Breast epithelium (tissue), 4 donors: ENCODE results near the gene NDUFAF7. TPM values are rescaled to one million over a fixed set of nuclear protein-coding genes. Genes with fewer than 3 reads are reported as not detected.

Experiments
- DNase-seq, 2 donors: peaks; one replicate each; pipeline ENCODE4 v3.0.0-alpha.2; 2019; ENCODE audit warnings: low spot score in 2 of 2
- H3K27ac ChIP-seq, 2 donors: fragments of 200-600 bp; sonication (generic) in 1 of 2; one replicate each; pipeline ENCODE4 v1.5.1; 2016 to 2019; ENCODE audit warnings: mild to moderate bottlenecking in 1 of 2
- H3K27me3 ChIP-seq, 2 donors: fragments of 200-600 bp; sonication (generic) in 1 of 2; one replicate each; pipeline versions ENCODE4 v1.5.1 to v1.6.0; 2017 to 2019; ENCODE audit warnings: control low read depth in 1 of 2, mild to moderate bottlenecking in 1 of 2
- H3K36me3 ChIP-seq: fragments of 200-600 bp; one replicate; pipeline ENCODE4 v1.5.1; 2019
- H3K4me1 ChIP-seq, 2 donors: fragments of 200-600 bp; sonication (generic); one replicate each; pipeline ENCODE4 v1.5.1; 2016 to 2019; ENCODE audit warnings: control low read depth in 1 of 2
- H3K4me3 ChIP-seq, 3 donors: fragments of 200-600 bp; sonication (generic); 1 replicate in 2 of 3; 2 replicates in 1 of 3; pipeline ENCODE4 v1.5.1; 2016 to 2019; ENCODE audit warnings: mild to moderate bottlenecking in 3 of 3, moderate library complexity in 2 of 3
- H3K9me3 ChIP-seq, 2 donors: fragments of 200-600 bp; sonication (generic) in 1 of 2; one replicate each; pipeline ENCODE4 v1.5.1; 2016 to 2019; ENCODE audit warnings: control low read depth in 1 of 2
- CTCF ChIP-seq, 3 donors: fragments of 450-650 bp; IDR thresholded peaks; one replicate each; pipeline ENCODE4 v1.5.1; 2016 to 2017; ENCODE audit warnings: antibody characterized with exemption in 3 of 3, mild to moderate bottlenecking in 3 of 3, moderate library complexity in 3 of 3
- POLR2A ChIP-seq: fragments of 450-650 bp; IDR thresholded peaks from one replicate; pipeline ENCODE4 v1.6.1; 2016; ENCODE audit warnings: antibody characterized with exemption, mild to moderate bottlenecking, moderate library complexity
- POLR2AphosphoS5 ChIP-seq, 3 donors: sonication (generic); formaldehyde crosslinking; IDR thresholded peaks; one replicate each; pipeline ENCODE4 v1.6.1; 2017; ENCODE audit warnings: antibody characterized with exemption in 3 of 3
- intact Hi-C: fragments of 100-400 bp; cut with DNase I; formaldehyde crosslinking; loops from one replicate; pipeline ENCODE4 v1.15.1; 2023; ENCODE audit warnings: low total_unique reads
- total RNA-seq, 3 donors: library from RNA; depleted of rRNA; stranded (reverse); fragments of >200 nt; gene quantifications; one replicate each; pipeline ENCODE4 v1.1.0, GENCODE V29; 2016

NDUFAF7 gene
- total RNA-seq, 3 donors from 2014 or later: 13.3 to 29.0 (median 20.6) TPM

- Histone ChIP-seq H3K4me1 (no peaks in the 10 kb centered on the region), H3K27ac (no peak overlapping the region), H3K9me3 (no peaks in the 10 kb centered on the region), H3K27me3 (no peaks in the 10 kb centered on the region), H3K4me3 (no peak overlapping the region), H3K36me3 (no peaks in the 10 kb centered on the region)
- no peak for DNase-seq
- intact Hi-C loops: no loop called here
- TF ChIP-seq POLR2A (no peak), POLR2AphosphoS5 (IDR thresholded peaks at IDR 0.05) (no peak), CTCF (IDR thresholded peaks at IDR 0.05) (no peak)
Measured at GRCh38 chr2:37263839-37264238, 32.4 kb downstream of the NDUFAF7 start.

GRCh38 chr2:37267685-37268084, 36.2 kb downstream of the NDUFAF7 start:
- H3K9me3 ChIP-seq: no peaks in the 10 kb centered on the region
- H3K4me1 ChIP-seq: no peaks in the 10 kb centered on the region
- intact Hi-C loops: no loop called here
- TF ChIP-seq POLR2AphosphoS5 (IDR thresholded peaks at IDR 0.05): no peak
- no peak overlapping the region for H3K27ac ChIP-seq
- DNase-seq: no peak
- H3K27me3 ChIP-seq: no peaks in the 10 kb centered on the region
- H3K36me3 ChIP-seq: peaks cover 4% of the 10 kb centered on the region
- no peak overlapping the region for H3K4me3 ChIP-seq

- intact Hi-C loops: no loop called here
- peaks cover 4% of the 10 kb centered on the region for H3K36me3 ChIP-seq
- no peak overlapping the region for H3K27ac ChIP-seq
- no peaks in the 10 kb centered on the region for H3K4me1 ChIP-seq
- no peak for TF ChIP-seq POLR2AphosphoS5 (IDR thresholded peaks at IDR 0.05)
- no peak for TF ChIP-seq CTCF (IDR thresholded peaks at IDR 0.05)
- no peak for TF ChIP-seq POLR2A
- no peaks in the 10 kb centered on the region for H3K9me3 ChIP-seq
- no peaks in the 10 kb centered on the region for H3K27me3 ChIP-seq
- H3K4me3 ChIP-seq: no peak overlapping the region
- DNase-seq: no peak
Measured at GRCh38 chr2:37268111-37268510, 36.7 kb downstream of the NDUFAF7 start.

GRCh38 chr2:37271376-37272067, 40.1 kb downstream of the NDUFAF7 start:
- DNase-seq: no peak
- Histone ChIP-seq H3K27ac (no peak overlapping the region), H3K9me3 (no peaks in the 10 kb centered on the region), H3K4me3 (no peak overlapping the region), H3K27me3 (no peaks in the 10 kb centered on the region), H3K36me3 (peaks cover 4% of the 10 kb centered on the region), H3K4me1 (no peaks in the 10 kb centered on the region)
- no peak for TF ChIP-seq POLR2A
- no peak for TF ChIP-seq CTCF (IDR thresholded peaks at IDR 0.05)
- TF ChIP-seq POLR2AphosphoS5 (IDR thresholded peaks at IDR 0.05): no peak
- intact Hi-C loops: loop anchor here (1.0 kb wide), 1 partner anchor 19 kb away; no protein-coding TSS in a partner anchor

GRCh38 chr2:37274359-37274965, 43.0 kb downstream of the NDUFAF7 start:
- Histone ChIP-seq H3K36me3 (peaks cover 4% of the 10 kb centered on the region), H3K27ac (no peak overlapping the region), H3K4me1 (no peaks in the 10 kb centered on the region), H3K27me3 (no peaks in the 10 kb centered on the region), H3K4me3 (no peak overlapping the region), H3K9me3 (no peaks in the 10 kb centered on the region)
- intact Hi-C loops: no loop called here
- DNase-seq: no peak
- TF ChIP-seq POLR2AphosphoS5 (IDR thresholded peaks at IDR 0.05): no peak
- TF ChIP-seq CTCF (IDR thresholded peaks at IDR 0.05): no peak
- TF ChIP-seq POLR2A: no peak
